Measurements from ENCODE around the gene PLCB4. TPM values are rescaled to one million over a fixed set of nuclear protein-coding genes. Genes with fewer than 3 reads are reported as not detected.

Gene PLCB4
- polyA plus RNA-seq, 1 donor: 4.7 TPM

GRCh38 chr20:9059931-9060330 lies 9.0 kb upstream of the PLCB4 start:
- no peak for DNase-seq (ENCODE audit: low read depth)

DNA sequence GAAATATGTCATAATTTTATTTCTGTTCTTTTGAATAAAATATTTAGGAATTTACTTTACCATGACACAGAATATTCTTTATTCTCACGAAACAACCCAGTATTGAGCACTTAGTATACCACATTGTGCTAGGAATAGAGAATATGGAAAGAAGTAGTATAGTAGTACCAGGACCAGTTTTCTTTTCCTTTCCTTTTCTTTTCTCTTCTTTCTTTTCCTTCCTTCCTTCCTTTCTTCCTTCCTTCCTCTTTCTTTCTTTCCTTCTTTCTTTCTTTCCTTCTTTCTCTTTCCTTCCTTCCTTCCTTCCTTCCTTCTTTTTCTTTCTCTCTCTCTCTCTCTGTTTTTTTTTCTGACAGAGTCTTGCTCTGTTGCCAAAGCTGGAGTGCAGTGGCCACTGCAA lies 7.5 kb upstream of the PLCB4 start:
- no peak for DNase-seq (ENCODE audit: low read depth)

DNA sequence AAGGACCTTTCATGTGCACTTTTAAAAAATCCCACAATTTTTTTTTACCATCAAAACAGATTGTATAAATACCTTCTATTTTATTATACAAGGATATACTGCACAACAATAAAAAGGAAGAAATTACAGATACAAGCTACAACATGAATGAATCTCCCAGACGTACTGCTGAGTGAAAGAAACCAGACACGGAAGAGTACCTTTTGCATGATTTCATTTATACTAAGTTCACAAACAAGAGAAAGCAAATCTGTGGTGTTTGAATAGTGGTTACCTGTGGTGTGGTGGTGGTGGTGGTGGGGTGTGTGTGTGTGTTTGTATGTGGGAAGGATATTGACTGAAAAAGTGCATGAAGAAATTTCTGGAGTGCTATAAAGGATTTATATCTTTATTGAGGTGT lies 6.8 kb upstream of the PLCB4 start:
- DNase-seq (ENCODE audit: low read depth): no peak

GRCh38 chr20:9066191-9066590 lies 2.7 kb upstream of the PLCB4 start:
- DNase-seq (ENCODE audit: low read depth): no peak

DNA sequence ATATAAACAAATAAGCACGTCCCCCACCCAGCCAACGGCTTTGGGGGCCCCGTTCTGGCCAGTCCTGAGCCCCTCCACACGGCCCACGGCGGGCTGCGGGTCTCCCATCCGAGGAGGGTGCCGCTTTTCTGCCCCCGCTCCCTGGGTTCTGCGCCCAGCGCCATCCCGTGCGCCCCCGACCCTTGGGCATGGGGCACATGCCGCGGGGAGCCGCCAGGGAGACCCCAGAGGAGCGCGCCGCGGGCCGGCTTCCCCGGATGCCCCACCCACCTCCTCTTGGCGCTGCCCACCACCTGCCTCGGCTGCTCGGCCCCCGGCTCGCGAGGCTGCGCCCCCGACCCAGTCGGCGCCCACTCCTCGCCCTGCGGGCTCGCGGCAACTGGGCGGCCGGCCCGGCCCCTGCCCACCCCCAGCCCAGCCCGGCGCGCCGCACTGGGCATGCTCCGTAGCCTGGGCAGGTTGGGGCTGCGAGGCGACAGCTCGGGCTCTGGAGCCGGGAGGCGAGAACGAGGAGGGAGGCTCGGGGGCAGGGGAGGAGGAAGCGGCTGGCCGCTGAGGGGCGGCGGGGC lies 570 bp upstream of the PLCB4 start:
- DNase-seq (ENCODE audit: low read depth): no peak

DNA sequence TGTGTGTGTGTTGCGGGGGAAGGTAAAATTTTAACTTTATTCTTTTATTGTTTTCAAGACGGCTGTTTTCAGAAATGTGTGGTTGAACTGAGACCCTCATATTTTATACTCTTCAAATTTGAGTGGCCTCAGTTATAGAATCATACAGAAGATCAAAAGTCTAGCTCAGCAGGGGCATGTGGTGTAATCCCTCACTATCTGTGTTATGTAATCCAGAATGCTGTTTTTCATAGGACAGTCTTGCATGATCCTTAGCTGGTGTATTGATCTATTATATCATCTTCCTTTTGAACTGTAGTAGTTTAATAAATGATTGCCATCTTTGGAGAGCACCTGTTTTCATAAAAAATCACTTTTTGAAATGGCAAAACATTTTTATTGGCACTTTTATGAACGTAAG lies 1.4 kb downstream of the PLCB4 start:
- DNase-seq (ENCODE audit: low read depth): no peak

DNA sequence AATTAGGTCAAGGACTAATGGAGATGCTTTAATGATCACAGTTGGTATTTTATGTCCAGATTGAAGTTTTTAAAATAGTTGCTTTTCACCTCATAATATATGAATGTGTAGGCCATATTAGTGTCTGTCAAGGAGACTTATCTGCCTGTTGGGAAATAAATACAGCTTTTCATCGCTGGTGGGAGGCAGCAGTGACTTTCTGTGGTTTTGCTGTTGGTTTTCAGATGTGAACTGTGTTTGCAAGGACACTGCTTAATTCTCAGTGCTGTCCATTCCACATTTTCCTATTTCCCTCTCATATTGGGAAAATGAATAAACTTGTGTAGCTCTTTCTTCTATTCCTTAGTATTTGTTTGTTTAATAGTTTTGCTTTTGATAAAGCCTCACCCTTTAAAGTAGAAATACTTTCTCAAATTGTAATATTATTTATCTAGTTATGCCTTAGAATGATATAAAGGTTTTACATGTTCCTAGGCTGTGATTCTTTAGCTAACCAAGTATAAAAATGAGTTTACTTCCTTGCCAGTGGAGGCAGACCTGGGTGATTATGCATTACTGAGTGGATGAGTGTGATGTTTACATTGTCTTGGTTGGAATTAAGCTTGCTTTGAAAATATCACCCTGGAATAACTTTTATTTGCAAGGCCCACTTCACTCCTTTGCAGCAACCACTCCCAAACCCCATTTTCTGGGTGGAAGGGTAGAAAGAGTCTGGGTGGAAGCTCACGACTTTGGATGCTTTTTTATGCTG lies 3.3 kb downstream of the PLCB4 start:
- no peak for DNase-seq (ENCODE audit: low read depth)

DNA sequence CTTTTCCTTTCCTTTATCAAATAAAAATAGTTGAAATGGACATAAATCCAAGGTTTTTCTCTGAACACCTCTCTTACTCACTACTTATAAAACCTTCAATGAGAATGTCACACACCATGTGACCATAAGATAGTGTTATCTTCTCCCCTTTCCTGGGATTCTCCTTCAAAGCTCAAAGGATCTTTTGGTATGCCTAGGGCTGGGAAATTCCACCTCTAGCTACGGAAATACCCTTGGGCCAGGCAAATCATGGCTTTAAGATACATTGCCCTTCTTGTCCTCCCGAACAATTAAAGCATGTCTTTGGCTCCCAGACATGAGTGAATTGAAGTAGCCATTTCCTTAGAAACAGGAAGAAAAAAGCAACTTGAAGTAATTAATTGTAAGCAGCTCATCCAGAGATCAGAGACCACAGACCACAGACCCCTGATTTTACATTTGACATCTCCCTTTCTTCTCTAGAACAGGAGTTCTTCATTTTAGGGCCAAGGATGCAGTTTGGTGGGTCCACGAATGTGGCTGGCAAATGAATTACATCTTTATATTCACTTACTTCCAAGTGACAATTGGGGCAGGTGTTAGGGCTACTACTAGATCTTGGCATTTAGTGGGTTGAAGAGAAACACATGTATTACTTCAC lies 4.1 kb downstream of the PLCB4 start:
- DNase-seq (ENCODE audit: low read depth): no peak

GRCh38 chr20:9075264-9076095 lies 6.6 kb downstream of the PLCB4 start:
- DNase-seq (ENCODE audit: low read depth): no peak

GRCh38 chr20:9076440-9076839 lies 7.6 kb downstream of the PLCB4 start:
- no peak for DNase-seq (ENCODE audit: low read depth)

DNA sequence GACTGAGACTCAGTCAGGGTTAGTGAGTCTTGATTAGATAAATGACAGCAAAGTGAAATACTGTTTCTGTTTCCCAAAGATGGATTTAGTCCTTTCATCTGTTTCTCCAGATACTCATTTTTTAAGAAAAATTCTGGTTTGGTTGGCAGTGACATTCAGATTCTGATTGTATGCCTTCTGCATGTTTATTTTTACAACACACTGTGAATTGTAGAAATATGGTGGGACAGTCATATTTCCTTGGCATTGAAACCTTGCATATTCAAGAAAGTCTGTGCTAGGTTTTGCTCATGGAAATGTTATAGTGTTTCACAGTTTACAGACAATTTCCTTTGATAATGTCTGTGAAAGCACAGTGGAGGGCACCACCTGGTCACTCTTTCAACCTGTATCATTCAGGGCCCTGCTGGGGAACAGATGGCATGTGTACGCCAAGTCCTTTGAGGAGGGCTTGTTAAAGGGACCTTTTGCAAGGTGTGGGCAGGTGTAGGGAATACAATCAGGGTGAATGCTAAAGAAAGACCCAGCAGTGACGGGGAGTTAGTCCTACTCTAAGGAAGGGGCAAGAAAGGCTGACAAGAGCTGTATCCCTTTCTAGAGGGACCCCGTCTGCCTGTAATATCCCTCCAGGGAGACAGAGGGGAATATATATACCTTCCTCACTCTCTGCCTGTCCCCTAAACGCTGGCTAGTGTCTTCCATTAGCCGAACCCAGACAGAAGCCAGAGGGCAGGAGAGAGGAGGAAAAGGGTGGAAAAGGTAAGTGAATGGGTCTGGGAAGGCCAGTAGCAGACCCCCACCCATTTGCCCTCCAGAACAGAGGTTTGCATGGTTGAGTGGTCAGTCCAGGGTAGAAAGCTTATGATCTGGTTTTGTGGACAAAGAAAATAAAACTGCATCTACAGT lies 10.2 kb downstream of the PLCB4 start:
- no peak for DNase-seq (ENCODE audit: low read depth)

DNA sequence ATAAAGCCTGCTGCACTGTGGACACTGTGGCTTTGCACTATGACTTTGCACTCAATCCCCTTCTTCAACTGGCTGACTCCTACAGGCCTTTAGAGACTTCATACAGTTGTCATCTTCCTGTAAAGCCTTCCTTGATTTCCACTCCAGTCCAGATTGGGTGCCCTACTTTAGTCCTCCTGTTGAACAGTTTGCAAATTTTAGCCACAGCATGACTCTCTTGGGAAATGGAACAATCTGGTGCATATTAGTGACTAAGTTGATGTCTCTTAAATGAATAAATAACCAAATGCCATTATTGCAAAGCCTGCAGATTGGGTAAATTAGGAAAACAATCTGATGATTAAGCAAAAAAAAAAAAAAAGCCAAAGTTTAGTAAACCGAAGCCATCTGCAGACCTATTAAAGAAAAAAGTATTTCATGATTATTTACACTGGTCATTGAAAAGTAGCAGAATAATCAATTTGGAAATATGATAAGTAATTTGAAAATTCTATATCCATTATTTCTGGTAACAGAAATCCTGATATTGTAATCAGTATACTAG lies 12.6 kb downstream of the PLCB4 start:
- no peak for DNase-seq (ENCODE audit: low read depth)

DNA sequence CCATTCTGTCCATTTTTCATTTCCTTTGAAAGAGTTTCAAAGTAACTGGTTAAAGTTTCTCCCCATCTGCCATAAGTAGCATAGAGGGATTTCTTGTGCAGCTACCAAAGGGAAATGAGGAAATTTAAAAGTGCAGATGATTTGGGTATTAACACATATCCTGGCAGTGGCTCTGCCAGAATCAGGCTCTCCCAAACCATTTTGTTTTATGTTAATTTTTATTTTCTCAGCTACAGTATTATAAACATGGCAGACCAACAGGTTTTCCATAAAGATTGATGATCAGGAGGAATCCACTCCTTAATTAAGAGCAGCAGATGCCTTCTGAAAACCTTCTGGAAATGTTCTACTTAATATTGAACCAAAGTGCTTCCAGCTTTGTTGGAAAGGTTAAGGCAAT lies 13.9 kb downstream of the PLCB4 start:
- DNase-seq (ENCODE audit: low read depth): no peak

DNA sequence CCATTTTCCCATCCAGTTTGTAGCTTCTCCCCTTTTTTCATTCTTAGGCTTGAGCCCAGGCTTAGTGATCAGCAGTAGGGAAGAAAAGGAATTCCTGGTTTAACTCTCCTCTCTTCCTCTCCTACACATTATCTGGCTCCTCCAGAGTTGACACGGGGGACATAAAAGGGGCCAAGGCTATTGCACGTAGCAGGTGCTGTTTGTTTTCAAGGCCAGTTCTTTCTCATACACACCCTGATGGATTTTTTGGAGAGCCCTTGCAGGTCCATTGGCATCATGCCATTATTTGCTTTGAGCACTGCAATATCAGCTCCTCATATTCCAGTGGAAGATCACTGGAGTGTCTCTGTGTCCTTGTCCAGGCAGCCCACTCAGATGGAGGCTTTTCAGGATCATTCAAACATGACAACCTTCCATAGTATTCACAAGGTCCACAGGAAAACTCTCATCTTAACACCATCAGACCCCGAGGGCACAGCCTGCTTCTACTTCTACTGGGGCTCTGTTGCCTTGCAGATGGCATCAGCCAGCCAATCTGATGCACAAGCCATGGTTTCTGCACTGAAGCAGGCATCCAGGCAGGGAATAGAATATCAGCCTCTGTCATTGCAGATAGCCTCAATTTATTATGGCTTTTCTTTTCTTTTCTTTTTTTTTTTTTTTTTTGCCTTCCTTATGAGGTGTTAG lies 18.8 kb downstream of the PLCB4 start:
- no peak for DNase-seq (ENCODE audit: low read depth)

DNA sequence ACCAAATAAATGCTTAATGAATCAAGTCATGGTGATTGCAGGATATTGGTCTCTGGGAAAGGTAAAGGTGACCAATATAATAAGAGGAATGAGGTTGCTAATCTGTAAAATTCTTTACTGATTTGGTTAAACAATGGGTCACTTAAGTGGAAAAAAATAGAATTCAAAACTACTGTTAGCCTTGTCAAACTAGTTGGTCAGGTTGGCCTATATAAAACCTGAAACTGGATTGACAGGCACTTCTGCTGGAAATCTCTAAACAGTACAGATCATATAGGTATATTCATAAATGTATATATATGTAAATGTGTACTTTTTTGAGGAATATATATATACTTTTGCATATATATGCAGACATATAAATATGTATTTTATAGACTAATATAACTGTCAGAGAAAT lies 19.7 kb downstream of the PLCB4 start:
- no peak for DNase-seq (ENCODE audit: low read depth)

GRCh38 chr20:9092113-9092512 lies 23.2 kb downstream of the PLCB4 start:
- DNase-seq (ENCODE audit: low read depth): no peak

- DNase-seq (ENCODE audit: low read depth): no peak
Observed at GRCh38 chr20:9092655-9093054, 23.8 kb downstream of the PLCB4 start.

DNA sequence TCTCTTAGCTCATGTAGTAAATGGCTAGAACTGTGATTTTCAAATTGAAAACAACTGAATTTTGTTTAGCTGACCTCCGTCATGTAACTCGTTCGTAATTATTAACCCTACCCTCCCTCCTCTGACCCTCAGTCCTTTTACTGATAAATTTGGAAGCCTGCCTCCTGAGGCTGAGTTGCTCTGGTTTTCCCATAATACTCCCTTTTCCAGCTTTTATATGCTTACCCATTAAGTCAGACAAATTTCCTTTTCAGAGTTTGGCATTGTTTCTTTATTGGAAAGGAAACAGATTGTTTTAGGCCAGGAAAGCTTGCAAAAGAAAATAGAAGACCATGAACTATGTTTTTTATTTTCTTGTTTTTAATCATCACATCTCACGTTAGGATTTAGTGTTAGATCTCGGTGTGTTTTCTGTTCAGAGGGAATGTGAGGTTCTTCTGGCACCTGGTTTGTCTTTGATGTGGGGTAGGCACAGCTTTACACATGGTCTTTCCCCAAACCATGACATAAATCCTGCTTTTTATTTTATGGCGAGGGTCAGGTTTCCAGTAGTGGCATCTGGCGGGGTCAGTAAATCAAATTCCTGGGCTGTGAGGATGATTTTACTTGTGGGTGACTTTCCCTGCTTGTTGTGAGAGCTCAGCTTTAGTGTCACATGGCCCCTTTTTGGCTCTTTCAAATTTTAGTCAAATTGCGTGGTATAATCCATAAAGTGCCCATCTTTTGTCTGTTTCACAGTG lies 24.5 kb downstream of the PLCB4 start:
- DNase-seq (ENCODE audit: low read depth): peak; percentile 54

GRCh38 chr20:9099372-9099771 lies 30.5 kb downstream of the PLCB4 start:
- DNase-seq (ENCODE audit: low read depth): no peak

DNA sequence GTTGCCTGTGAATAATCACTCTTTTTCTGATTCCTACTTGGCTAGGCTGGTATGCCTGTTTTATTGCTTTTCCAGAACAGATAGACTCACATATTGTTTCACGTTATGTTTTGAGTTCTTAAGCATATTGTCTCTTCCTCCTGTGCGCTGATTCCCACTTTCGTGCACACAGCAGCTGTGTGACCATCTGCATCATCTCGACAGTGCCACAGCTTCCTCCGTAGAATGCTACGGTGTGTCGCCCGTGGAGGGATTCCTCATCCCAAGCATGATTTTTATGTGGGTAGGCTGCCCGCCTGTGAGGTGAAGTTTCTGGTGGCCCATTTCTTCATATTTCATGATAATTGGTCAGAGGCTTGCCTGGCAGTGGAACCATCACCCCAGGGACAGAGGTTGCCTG lies 31.8 kb downstream of the PLCB4 start:
- no peak for DNase-seq (ENCODE audit: low read depth)
